Heart left ventricle (tissue), 16 donors: Measurements from ENCODE around the gene C4orf51. TPM values are rescaled to one million over a fixed set of nuclear protein-coding genes. Genes with fewer than 3 reads are reported as not detected.
A peak's percentile ranks its signal among the peaks of the same experiment; 100 is the strongest.

ENCODE experiments used
- ATAC-seq, 4 donors: fragments of 200-7000 bp; cut with Tn5 transposase; one replicate each; pipeline ENCODE4 v1.9.1; 2020 to 2022; ENCODE audit warnings: moderate library complexity in 4 of 4, mild to moderate bottlenecking in 3 of 4, moderate number of reproducible peaks in 1 of 4
- DNase-seq, 5 donors: peaks; one replicate each; pipeline ENCODE4 v3.0.0-alpha.2; 2020
- H3K27ac ChIP-seq, 12 donors: fragments of 200-600 bp; sonication (generic) in 4 of 12; one replicate each; pipeline versions ENCODE4 v1.5.0 to v1.8.0; 2016 to 2022; ENCODE audit warnings: mild to moderate bottlenecking in 2 of 12
- H3K27me3 ChIP-seq, 9 donors: fragments of 200-600 bp; sonication (generic) in 2 of 9; one replicate each; pipeline versions ENCODE4 v1.5.1 to v1.8.0; 2016 to 2022; ENCODE audit warnings: mild to moderate bottlenecking in 3 of 9
- H3K36me3 ChIP-seq, 9 donors: fragments of 200-600 bp; sonication (generic) in 2 of 9; one replicate each; pipeline versions ENCODE4 v1.5.0 to v1.8.0; 2018 to 2022; ENCODE audit warnings: mild to moderate bottlenecking in 2 of 9
- H3K4me1 ChIP-seq, 12 donors: fragments of 200-600 bp; sonication (generic) in 4 of 12; one replicate each; pipeline versions ENCODE4 v1.5.0 to v1.8.0; 2016 to 2022; ENCODE audit warnings: mild to moderate bottlenecking in 3 of 12
- H3K4me3 ChIP-seq, 12 donors: fragments of 200-600 bp; sonication (generic) in 4 of 12; one replicate each; pipeline versions ENCODE4 v1.5.0 to v1.8.0; 2017 to 2022; ENCODE audit warnings: mild to moderate bottlenecking in 9 of 12, moderate library complexity in 4 of 12
- H3K9me3 ChIP-seq, 12 donors: fragments of 200-600 bp; sonication (generic) in 4 of 12; one replicate each; pipeline versions ENCODE4 v1.5.0 to v1.8.0; 2016 to 2022; ENCODE audit warnings: mild to moderate bottlenecking in 1 of 12
- POLR2A ChIP-seq, 2 donors: fragments of 450-650 bp; IDR thresholded peaks; one replicate each; pipeline ENCODE4 v1.6.1; 2017; ENCODE audit warnings: antibody characterized with exemption in 2 of 2, mild to moderate bottlenecking in 2 of 2, moderate library complexity in 2 of 2
- WGBS, 4 donors: extraction: QIAGEN DNeasy Blood & Tissue Kit in 2 of 4; methylation state at CpG; one replicate each; pipeline versions ENCODE4 v1.1.5 to v1.1.7; 2013 to 2018; 5-methylcytosine and 5-hydroxymethylcytosine counted together
- intact Hi-C, 10 donors: fragments of 100-400 bp; cut with DNase I; formaldehyde crosslinking; loops; one replicate each; pipeline versions ENCODE4 v1.11.1 to v1.14.2; 2022
- polyA plus RNA-seq, 2 donors: library from polyadenylated mRNA; stranded (reverse); fragments of 200-250 nt; gene quantifications; one replicate each; pipeline ENCODE4 v1.2.3, GENCODE V29; 2013
- total RNA-seq, 9 donors: library from RNA; depleted of rRNA in 2 of 9; stranded (reverse); fragments of >200 nt in 2 of 9; fragmentation: NEBNext Ultra II Directional in 3 of 9; extraction: Animal tissue kit (Norgen Biotek cat#: 25700) in 3 of 9; gene quantifications; one replicate each; pipeline versions ENCODE4 v1.1.0 to v1.2.4, GENCODE V29; 2016 to 2023
- TF ChIP-seq, protein P1 (sequence below), 12 donors: fragments of 200-600 bp; sonication (generic) in 4 of 12; IDR thresholded peaks; one replicate each; pipeline versions ENCODE4 v1.5.0 to v1.8.0; 2018 to 2022; ENCODE audit warnings: antibody characterized with exemption in 12 of 12, mild to moderate bottlenecking in 5 of 12
- donor health status: ischemic (EF 13 %, LVEDD 7.1; RV severe dilation, severe dysfunction).
- donor health status: healthy with polysubstance abuse.
- donor health status: DM: no; HTN: yes; CAD: no.
- donor health status: DM: no; HTN: no; CAD: no.
- donor health status: ischemic (EF 25% LVEDD 6.9; RV normal size, moderate dysfunction).
- donor health status: ischemic (EF 25% LVEDD 5.7; RV mildly dilated, moderate dysfunction).
- donor health status: healthy.
- donor health status: DM: yes; HTN: yes; CAD: no.
- donor health status: ischemic (EF 35%, LVEDD 5.7; RV mildly dilated, moderate dysfunction).
- donor health status: nonischemic (EF 11% LVEDD 7.7; RV severe dilation, severe dysfunction).
- donor health status: DM: yes; HTN: yes; CAD: no.
- donor health status: PGD.
- donor health status: ischemic (EF 29% LVEDD 5.4; RV normal size, mild dysfunction).
- donor health status: nonischemic (EF 23%, LVEDD 6.1; RV moderate dilation, normal function).

Gene C4orf51
- total and polyA plus RNA-seq, 11 donors = not detected

DNA sequence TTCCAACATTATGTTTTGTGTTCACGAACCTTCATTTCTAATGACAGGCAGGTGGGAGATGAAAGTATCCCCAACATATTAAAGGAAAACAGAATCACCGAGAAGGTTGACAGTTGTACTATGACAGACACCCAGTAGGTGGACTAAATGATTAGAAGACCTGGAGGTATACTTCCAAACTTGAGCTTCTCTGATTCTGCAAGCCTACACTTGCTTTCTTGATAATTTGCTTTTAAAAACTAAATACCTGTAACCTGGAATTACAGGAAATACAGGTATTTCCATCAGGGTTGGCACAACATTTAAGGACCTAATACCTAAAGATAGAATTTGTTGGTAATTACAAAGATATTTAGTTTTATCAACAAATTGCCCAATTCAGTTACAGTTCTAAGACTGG lies 43.4 kb downstream of the C4orf51 start:
- Histone ChIP-seq H3K27ac (no peak overlapping the region), H3K4me1 (peaks cover 0 to 18% (median 0%) of the 10 kb centered on the region in 12 donors), H3K4me3 (no peak overlapping the region), H3K27me3 (no peaks in the 10 kb centered on the region), H3K36me3 (no peaks in the 10 kb centered on the region), H3K9me3 (no peaks in the 10 kb centered on the region)
- ATAC-seq (no peak), DNase-seq (no peak)
- intact Hi-C loops = no loop called here
- 84 to 95% (median 92%) methylated on average over 2 of the region's 2 CpGs for WGBS, 4 donors
- TF ChIP-seq, protein P1, sequence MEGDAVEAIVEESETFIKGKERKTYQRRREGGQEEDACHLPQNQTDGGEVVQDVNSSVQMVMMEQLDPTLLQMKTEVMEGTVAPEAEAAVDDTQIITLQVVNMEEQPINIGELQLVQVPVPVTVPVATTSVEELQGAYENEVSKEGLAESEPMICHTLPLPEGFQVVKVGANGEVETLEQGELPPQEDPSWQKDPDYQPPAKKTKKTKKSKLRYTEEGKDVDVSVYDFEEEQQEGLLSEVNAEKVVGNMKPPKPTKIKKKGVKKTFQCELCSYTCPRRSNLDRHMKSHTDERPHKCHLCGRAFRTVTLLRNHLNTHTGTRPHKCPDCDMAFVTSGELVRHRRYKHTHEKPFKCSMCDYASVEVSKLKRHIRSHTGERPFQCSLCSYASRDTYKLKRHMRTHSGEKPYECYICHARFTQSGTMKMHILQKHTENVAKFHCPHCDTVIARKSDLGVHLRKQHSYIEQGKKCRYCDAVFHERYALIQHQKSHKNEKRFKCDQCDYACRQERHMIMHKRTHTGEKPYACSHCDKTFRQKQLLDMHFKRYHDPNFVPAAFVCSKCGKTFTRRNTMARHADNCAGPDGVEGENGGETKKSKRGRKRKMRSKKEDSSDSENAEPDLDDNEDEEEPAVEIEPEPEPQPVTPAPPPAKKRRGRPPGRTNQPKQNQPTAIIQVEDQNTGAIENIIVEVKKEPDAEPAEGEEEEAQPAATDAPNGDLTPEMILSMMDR (IDR thresholded peaks at IDR 0.05) = no peak
- no peak for TF ChIP-seq POLR2A (IDR thresholded peaks at IDR 0.05)

DNA sequence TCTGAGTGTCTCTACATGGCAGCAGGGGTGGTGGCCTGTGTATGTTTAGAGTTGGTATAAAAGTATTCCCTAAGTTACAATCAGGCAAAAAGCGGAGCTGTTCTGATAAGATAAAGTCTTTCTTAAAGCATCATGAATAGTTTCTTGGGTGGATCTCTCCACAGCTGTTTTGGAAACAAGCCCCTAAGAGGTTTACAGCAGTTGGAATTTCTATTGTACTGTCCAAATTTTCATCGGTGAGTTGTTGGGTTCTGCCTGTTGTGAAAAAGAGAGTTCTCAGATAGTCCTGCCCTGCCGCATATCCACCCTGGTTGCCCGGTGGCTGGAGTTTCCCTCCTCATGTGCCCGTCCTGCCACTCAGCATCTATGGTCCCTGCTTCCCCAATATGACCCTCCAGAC lies 50.1 kb downstream of the C4orf51 start:
- Histone ChIP-seq H3K9me3 (no peaks in the 10 kb centered on the region), H3K4me1 (peaks cover under 1 to 37% (median 26%) of the 10 kb centered on the region in 12 donors), H3K36me3 (no peaks in the 10 kb centered on the region), H3K27me3 (no peaks in the 10 kb centered on the region), H3K4me3 (no peak overlapping the region), H3K27ac (no peak overlapping the region)
- no peak for DNase-seq
- intact Hi-C loops = loop anchor here in 7 of 10 donors (5.0 to 10.0 kb wide), 9 partner anchors 48 to 545 kb away; partner anchors contain the start of genes ZNF827 (in 3 of the 7), C4orf51 (in 1 of the 7), OTUD4 (in 1 of the 7) and SMAD1 (in 1 of the 7)
- TF ChIP-seq, protein P1 (IDR thresholded peaks at IDR 0.05) = no peak
- TF ChIP-seq POLR2A (IDR thresholded peaks at IDR 0.05) = no peak
- ATAC-seq = no peak
- WGBS, 4 donors = 60 to 77% (median 72%) methylated on average over 5 of the region's 5 CpGs

DNA sequence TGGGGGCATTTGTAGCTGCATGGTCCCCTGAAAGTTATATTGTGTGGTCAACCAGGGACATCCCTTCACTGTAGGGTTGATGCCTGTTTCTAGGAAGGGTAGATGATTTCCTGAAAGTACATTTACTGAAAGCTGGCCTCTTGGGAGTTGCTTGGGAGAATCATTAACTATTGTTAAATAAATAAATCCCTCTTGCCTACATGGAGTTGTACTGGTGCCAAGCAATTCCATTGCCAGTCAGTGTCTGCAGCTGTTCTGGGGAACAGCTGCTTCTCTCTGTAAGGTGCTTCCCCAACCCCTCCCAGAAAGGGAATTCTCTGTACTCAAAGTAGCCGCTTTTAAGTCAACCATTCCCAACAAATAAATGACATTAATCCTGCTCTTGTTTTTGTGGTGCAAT lies 51.1 kb downstream of the C4orf51 start:
- H3K27me3 ChIP-seq = no peaks in the 10 kb centered on the region
- no peaks in the 10 kb centered on the region for H3K36me3 ChIP-seq
- H3K9me3 ChIP-seq = no peaks in the 10 kb centered on the region
- WGBS, 4 donors = 57 to 63% (median 60%) methylated on average over 1 of the region's 1 CpG
- H3K4me1 ChIP-seq = peaks cover 4 to 47% (median 36%) of the 10 kb centered on the region in 12 donors
- TF ChIP-seq POLR2A (IDR thresholded peaks at IDR 0.05) = no peak
- TF ChIP-seq, protein P1 (IDR thresholded peaks at IDR 0.05) = no peak
- DNase-seq (no peak), ATAC-seq (no peak)
- no peak overlapping the region for H3K4me3 ChIP-seq
- intact Hi-C loops = loop anchor here in 7 of 10 donors (5.0 to 10.0 kb wide), 9 partner anchors 49 to 546 kb away; partner anchors contain the start of genes ZNF827 (in 3 of the 7), C4orf51 (in 1 of the 7), OTUD4 (in 1 of the 7) and SMAD1 (in 1 of the 7)
- no peak overlapping the region for H3K27ac ChIP-seq

DNA sequence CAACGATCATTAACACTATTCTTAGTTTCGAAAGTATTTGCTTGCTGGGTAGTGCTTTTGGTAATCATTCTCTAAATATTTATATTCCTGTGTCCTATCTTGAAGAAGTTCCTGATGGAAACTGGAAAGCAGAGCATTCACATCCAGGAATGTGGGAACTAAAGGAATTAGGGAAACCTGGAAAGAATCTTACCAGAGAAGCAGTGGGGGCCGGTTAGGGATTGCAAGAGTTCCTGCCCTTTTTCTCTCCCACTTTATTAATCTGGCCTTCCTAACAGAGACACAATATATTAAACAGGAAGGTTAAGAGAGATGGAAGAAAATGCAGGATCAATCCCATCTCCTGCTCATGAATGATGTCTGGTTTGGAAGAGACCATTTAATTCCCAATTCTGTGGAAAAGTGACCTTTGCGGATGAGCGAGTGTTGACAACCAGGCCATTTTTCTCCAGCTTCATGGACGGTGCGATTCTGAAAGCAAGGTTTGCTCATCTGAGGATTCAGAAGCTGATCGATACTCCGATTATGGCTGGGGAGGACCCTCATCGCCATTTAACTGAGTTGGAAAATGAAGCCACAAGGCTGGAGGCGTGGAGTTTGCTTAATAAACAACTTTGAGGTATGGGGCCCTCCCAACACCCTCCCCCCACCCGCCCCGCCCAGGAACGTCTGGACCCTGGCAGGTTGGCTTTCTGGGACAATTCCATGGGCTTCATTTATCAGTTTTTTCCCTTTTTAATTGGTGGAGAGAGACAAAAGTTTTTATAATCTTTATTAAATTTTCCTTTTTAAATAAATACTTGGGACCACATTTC lies 52.3 kb downstream of the C4orf51 start:
- H3K4me1 ChIP-seq = peaks cover 13 to 57% (median 46%) of the 10 kb centered on the region in 12 donors
- ATAC-seq = no peak
- peak overlapping the region; percentile 88 to 98 (median 95) for H3K27ac ChIP-seq
- H3K9me3 ChIP-seq = no peaks in the 10 kb centered on the region
- DNase-seq = no peak
- H3K27me3 ChIP-seq = no peaks in the 10 kb centered on the region
- peak overlapping the region; percentile 6 to 82 (median 66) for H3K4me3 ChIP-seq
- 59 to 67% (median 65%) methylated on average over 14 of the region's 14 CpGs for WGBS, 4 donors
- intact Hi-C loops = loop anchor here in 8 of 10 donors (2.0 to 10.0 kb wide), 11 partner anchors 50 to 547 kb away; partner anchors contain the start of genes MMAA (in 4 of the 8), ZNF827 (in 3 of the 8), C4orf51 (in 1 of the 8) and OTUD4 (in 1 of the 8)
- TF ChIP-seq, protein P1 (IDR thresholded peaks at IDR 0.05) = no peak
- TF ChIP-seq POLR2A (IDR thresholded peaks at IDR 0.05) = no peak
- no peaks in the 10 kb centered on the region for H3K36me3 ChIP-seq
